ENCODE data around the gene ALDH5A1.

DNA sequence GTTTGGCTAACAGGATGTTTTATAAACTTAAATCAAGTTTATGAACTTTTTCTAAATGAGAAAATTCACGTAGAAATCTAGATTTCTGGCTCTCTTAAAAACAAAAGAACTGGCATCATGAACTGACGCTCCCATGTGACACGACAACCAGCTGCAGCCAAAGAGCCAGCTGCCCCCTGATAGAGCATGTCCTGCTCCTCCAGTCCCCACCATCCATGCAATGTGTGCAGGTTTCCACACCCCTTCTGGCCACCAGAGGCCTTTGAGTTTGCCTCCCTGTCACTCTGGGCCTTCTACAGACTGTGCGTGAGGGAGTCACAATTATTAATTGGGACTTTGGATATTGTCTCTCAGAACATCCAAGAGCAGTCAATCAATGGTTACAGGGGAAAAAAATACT, 3.8 kb upstream of the ALDH5A1 start:
- TF ChIP-seq, protein P1, sequence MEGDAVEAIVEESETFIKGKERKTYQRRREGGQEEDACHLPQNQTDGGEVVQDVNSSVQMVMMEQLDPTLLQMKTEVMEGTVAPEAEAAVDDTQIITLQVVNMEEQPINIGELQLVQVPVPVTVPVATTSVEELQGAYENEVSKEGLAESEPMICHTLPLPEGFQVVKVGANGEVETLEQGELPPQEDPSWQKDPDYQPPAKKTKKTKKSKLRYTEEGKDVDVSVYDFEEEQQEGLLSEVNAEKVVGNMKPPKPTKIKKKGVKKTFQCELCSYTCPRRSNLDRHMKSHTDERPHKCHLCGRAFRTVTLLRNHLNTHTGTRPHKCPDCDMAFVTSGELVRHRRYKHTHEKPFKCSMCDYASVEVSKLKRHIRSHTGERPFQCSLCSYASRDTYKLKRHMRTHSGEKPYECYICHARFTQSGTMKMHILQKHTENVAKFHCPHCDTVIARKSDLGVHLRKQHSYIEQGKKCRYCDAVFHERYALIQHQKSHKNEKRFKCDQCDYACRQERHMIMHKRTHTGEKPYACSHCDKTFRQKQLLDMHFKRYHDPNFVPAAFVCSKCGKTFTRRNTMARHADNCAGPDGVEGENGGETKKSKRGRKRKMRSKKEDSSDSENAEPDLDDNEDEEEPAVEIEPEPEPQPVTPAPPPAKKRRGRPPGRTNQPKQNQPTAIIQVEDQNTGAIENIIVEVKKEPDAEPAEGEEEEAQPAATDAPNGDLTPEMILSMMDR (IDR thresholded peaks at IDR 0.05 in 2 of 3, conservative IDR thresholded peaks at IDR 0.05 in 1 of 3; ENCODE audit: control insufficient read depth in 2 of 3, extremely low read depth in 1 of 3, insufficient read depth in 1 of 3, low read depth in 3 of 3, low read length in 3 of 3) = no peak
- no peak for TF ChIP-seq CHD1 (IDR thresholded peaks at IDR 0.05; ENCODE audit: low read depth, low read length)
- TF ChIP-seq, protein P2, sequence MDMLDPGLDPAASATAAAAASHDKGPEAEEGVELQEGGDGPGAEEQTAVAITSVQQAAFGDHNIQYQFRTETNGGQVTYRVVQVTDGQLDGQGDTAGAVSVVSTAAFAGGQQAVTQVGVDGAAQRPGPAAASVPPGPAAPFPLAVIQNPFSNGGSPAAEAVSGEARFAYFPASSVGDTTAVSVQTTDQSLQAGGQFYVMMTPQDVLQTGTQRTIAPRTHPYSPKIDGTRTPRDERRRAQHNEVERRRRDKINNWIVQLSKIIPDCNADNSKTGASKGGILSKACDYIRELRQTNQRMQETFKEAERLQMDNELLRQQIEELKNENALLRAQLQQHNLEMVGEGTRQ (IDR thresholded peaks at IDR 0.05; ENCODE audit: borderline replicate concordance, low read depth, low read length) = no peak
- TF ChIP-seq JUND (IDR thresholded peaks at IDR 0.05; ENCODE audit: low read depth, low read length) = no peak
- no peak for TF ChIP-seq POLR2A (IDR thresholded peaks at IDR 0.05; ENCODE audit: low read depth, low read length)
- no peak for TF ChIP-seq BCL11A (IDR thresholded peaks at IDR 0.05; ENCODE audit: low read depth, low read length)
- TF ChIP-seq EZH2 (IDR thresholded peaks at IDR 0.05; ENCODE audit: borderline replicate concordance, control insufficient read depth, low read depth, low read length) = no peak
- no peak for TF ChIP-seq SPI1 (IDR thresholded peaks at IDR 0.05; ENCODE audit: borderline replicate concordance, insufficient read depth, low read depth, low read length)
- TF ChIP-seq, protein P3, sequence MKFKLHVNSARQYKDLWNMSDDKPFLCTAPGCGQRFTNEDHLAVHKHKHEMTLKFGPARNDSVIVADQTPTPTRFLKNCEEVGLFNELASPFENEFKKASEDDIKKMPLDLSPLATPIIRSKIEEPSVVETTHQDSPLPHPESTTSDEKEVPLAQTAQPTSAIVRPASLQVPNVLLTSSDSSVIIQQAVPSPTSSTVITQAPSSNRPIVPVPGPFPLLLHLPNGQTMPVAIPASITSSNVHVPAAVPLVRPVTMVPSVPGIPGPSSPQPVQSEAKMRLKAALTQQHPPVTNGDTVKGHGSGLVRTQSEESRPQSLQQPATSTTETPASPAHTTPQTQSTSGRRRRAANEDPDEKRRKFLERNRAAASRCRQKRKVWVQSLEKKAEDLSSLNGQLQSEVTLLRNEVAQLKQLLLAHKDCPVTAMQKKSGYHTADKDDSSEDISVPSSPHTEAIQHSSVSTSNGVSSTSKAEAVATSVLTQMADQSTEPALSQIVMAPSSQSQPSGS (IDR thresholded peaks at IDR 0.05; ENCODE audit: low read length) = no peak
- TF ChIP-seq ESRRA (IDR thresholded peaks at IDR 0.05; ENCODE audit: low read length) = no peak
- TF ChIP-seq, protein P4, sequence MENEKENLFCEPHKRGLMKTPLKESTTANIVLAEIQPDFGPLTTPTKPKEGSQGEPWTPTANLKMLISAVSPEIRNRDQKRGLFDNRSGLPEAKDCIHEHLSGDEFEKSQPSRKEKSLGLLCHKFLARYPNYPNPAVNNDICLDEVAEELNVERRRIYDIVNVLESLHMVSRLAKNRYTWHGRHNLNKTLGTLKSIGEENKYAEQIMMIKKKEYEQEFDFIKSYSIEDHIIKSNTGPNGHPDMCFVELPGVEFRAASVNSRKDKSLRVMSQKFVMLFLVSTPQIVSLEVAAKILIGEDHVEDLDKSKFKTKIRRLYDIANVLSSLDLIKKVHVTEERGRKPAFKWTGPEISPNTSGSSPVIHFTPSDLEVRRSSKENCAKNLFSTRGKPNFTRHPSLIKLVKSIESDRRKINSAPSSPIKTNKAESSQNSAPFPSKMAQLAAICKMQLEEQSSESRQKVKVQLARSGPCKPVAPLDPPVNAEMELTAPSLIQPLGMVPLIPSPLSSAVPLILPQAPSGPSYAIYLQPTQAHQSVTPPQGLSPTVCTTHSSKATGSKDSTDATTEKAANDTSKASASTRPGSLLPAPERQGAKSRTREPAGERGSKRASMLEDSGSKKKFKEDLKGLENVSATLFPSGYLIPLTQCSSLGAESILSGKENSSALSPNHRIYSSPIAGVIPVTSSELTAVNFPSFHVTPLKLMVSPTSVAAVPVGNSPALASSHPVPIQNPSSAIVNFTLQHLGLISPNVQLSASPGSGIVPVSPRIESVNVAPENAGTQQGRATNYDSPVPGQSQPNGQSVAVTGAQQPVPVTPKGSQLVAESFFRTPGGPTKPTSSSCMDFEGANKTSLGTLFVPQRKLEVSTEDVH (IDR thresholded peaks at IDR 0.05; ENCODE audit: low read depth, partially characterized antibody) = no peak
- TF ChIP-seq ZNF274 (IDR thresholded peaks at IDR 0.05; ENCODE audit: insufficient read depth, insufficient read length) = no peak
- TF ChIP-seq NR2C2 (IDR thresholded peaks at IDR 0.05; ENCODE audit: borderline replicate concordance, control insufficient read depth, insufficient read length, low read depth) = no peak
- TF ChIP-seq NFYA (IDR thresholded peaks at IDR 0.05; ENCODE audit: borderline replicate concordance, low read depth, low read length) = no peak
